Measurements from ENCODE around the gene SGSM2. TPM values are rescaled to one million over a fixed set of nuclear protein-coding genes. Genes with fewer than 3 reads are reported as not detected.

The SGSM2 gene
- total and polyA plus RNA-seq, 2 donors (not counting 1 experiment from before 2014, with no cell fraction given) = 139 to 181 TPM

DNA sequence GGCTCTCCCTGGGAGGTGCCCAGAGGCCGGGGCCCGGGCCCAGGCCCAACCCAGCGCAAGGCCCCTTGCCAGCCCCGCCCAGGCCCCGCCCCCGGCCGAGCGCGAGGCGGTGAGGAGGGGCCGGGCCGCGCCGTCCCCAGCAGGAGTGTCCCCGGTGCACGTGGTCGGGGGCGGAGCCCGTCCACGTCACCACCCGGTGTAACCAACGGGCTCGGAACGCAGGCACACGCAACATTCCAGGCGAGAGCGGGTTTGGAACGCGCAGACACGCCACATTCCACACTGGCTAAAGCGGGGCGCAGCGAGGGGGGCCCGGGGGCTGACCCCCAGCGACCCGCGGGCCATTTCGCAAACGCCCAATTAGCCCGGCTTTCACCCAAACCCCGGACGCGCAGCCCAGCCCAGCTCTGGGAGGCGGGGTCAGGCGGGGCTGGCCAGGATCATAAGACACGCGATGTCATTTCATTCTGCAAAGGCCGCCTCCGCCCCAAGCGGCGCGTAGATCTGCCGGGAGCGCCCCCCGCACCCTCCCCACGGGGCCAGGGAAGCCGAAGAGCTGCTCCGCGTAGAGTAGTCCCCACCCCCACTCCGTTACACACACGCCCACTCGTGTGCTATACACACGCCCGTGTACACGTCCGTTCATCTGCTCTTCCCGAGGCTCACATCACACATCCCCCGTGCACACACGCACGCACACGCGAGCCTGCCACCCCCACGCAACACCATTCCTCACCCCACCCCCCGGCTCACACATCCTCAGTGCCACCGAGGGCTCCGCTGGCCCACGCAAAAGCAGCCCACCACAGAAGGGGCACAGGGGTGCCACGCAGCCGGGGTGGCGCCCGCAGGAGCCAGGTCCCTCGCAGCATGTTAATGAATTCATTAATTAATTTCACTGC lies 62.5 kb downstream of the SGSM2 start:
- ATAC-seq (ENCODE audit: low read depth) (peak; percentile 46), DNase-seq (peak; percentile 98)
- H3K4me2 ChIP-seq (replicated peaks; ENCODE audit: low read depth, low read length, poor library complexity, severe bottlenecking) = peak overlapping the region; percentile 98
- H4K20me1 ChIP-seq (ENCODE audit: control insufficient read depth, insufficient read depth, low read length, poor library complexity, severe bottlenecking) = peaks cover 45% of the 10 kb centered on the region
- peak overlapping the region; percentile 99 for H3K4me3 Mint-ChIP-seq
- H3K4me1 ChIP-seq (ENCODE audit: control insufficient read depth in 2 of 2, insufficient read depth in 2 of 2, low read length in 2 of 2) = peaks cover 41 to 52% of the 10 kb centered on the region in 2 donors
- H3K27me3 Mint-ChIP-seq = no peaks in the 10 kb centered on the region
- intact Hi-C loops (cut with micrococcal nuclease) = loop anchor here (2.0 to 5.0 kb wide), 3 partner anchors 193 to 773 kb away; partner anchors contain the start of genes PAFAH1B1 and SLC43A2
- peak overlapping the region; percentile 99 for H3K27ac Mint-ChIP-seq
- TF ChIP-seq, protein P1, sequence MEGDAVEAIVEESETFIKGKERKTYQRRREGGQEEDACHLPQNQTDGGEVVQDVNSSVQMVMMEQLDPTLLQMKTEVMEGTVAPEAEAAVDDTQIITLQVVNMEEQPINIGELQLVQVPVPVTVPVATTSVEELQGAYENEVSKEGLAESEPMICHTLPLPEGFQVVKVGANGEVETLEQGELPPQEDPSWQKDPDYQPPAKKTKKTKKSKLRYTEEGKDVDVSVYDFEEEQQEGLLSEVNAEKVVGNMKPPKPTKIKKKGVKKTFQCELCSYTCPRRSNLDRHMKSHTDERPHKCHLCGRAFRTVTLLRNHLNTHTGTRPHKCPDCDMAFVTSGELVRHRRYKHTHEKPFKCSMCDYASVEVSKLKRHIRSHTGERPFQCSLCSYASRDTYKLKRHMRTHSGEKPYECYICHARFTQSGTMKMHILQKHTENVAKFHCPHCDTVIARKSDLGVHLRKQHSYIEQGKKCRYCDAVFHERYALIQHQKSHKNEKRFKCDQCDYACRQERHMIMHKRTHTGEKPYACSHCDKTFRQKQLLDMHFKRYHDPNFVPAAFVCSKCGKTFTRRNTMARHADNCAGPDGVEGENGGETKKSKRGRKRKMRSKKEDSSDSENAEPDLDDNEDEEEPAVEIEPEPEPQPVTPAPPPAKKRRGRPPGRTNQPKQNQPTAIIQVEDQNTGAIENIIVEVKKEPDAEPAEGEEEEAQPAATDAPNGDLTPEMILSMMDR (IDR thresholded peaks at IDR 0.05) = no peak
- TF ChIP-seq EZH2 (IDR thresholded peaks at IDR 0.05; ENCODE audit: borderline replicate concordance, insufficient read depth, low read depth, low read length, poor library complexity, severe bottlenecking) = no peak
- peak overlapping the region; percentile 99 for H3K9ac ChIP-seq (ENCODE audit: low read length)
- H3K4me1 Mint-ChIP-seq = peaks cover 52% of the 10 kb centered on the region
- H3K36me3 ChIP-seq (replicated peaks in 1 of 2; ENCODE audit: control extremely low read depth in 1 of 2, control insufficient read depth in 1 of 2, extremely low read depth in 1 of 2, insufficient read depth in 2 of 2, low read length in 1 of 2) = no peaks in the 10 kb centered on the region
- ChIA-PET CTCF (interaction anchor here (0.6 to 3.2 kb wide), 4 partner anchors 9 to 885 kb away, joined by 3 to 17 read pairs (median 10); no protein-coding TSS in a partner anchor), POLR2A (interaction anchor here (0.6 to 1.2 kb wide), 4 partner anchors 63 to 1219 kb away, joined by 3 to 4 read pairs (median 3); partner anchors contain the start of gene TSR1)
- no peaks in the 10 kb centered on the region for H3K9me3 ChIP-seq (ENCODE audit: control extremely low read depth in 1 of 3, control insufficient read depth in 2 of 3, insufficient read depth in 1 of 3, low read length in 2 of 3)
- no peaks in the 10 kb centered on the region for H3K9me3 Mint-ChIP-seq (ENCODE audit: insufficient read depth)
- peak overlapping the region; percentile 93 to 98 for H3K27ac ChIP-seq (ENCODE audit: low read length in 2 of 2)
- peak overlapping the region; percentile 73 to 99 (median 96) for H3K4me3 ChIP-seq (ENCODE audit: control extremely low read depth in 1 of 5, extremely low read depth in 1 of 5, insufficient read depth in 1 of 5, low read depth in 2 of 5, low read length in 4 of 5)
- H2AFZ ChIP-seq (ENCODE audit: insufficient read depth, low read depth, low read length, poor library complexity, severe bottlenecking) = peak overlapping the region; percentile 73
- H3K79me2 ChIP-seq (ENCODE audit: control insufficient read depth, insufficient read depth, low read length) = peaks cover 52% of the 10 kb centered on the region
- no peaks in the 10 kb centered on the region for H3K27me3 ChIP-seq (replicated peaks in 1 of 4; ENCODE audit: control extremely low read depth in 1 of 4, control insufficient read depth in 3 of 4, insufficient read depth in 4 of 4, low read length in 3 of 4)
- WGBS (ENCODE audit: insufficient coverage) = under 1% methylated on average over 82 of the region's 82 CpGs
